Measurements from ENCODE around the gene LBR.

Gene LBR

GRCh38 chr1:225418598-225418997 lies 9.2 kb downstream of the LBR start:
- TF ChIP-seq ISL1 (CRISPR knock-in tag; IDR thresholded peaks at IDR 0.05) = no peak
- TF ChIP-seq ARNTL (CRISPR knock-in tag; IDR thresholded peaks at IDR 0.05; ENCODE audit: borderline replicate concordance, low read depth) = no peak
- no peak for TF ChIP-seq PPARA (CRISPR knock-in tag; IDR thresholded peaks at IDR 0.05; ENCODE audit: borderline replicate concordance)
- TF ChIP-seq ZNF565 (CRISPR knock-in tag; conservative IDR thresholded peaks at IDR 0.05; ENCODE audit: low read depth) = no peak
- no peak for TF ChIP-seq CREB5 (CRISPR knock-in tag; IDR thresholded peaks at IDR 0.05; ENCODE audit: low read depth)
- no peak for TF ChIP-seq GLIS3 (CRISPR knock-in tag; IDR thresholded peaks at IDR 0.05)
- no peak for TF ChIP-seq SNAI2 (CRISPR knock-in tag; IDR thresholded peaks at IDR 0.05)
- no peak for TF ChIP-seq ZNF8 (CRISPR knock-in tag; IDR thresholded peaks at IDR 0.05)
- no peak for TF ChIP-seq RARB (CRISPR knock-in tag; IDR thresholded peaks at IDR 0.05)
- no peak for TF ChIP-seq CSDC2 (CRISPR knock-in tag; IDR thresholded peaks at IDR 0.05)
- TF ChIP-seq ESRRG (CRISPR knock-in tag; IDR thresholded peaks at IDR 0.05) = no peak
- no peak for TF ChIP-seq CSRNP3 (CRISPR knock-in tag; IDR thresholded peaks at IDR 0.05)
- no peak for TF ChIP-seq TOX (CRISPR knock-in tag; IDR thresholded peaks at IDR 0.05; ENCODE audit: borderline replicate concordance)
- TF ChIP-seq TCF4 (CRISPR knock-in tag; IDR thresholded peaks at IDR 0.05; ENCODE audit: borderline replicate concordance) = no peak
- no peak for TF ChIP-seq ZFP3 (CRISPR knock-in tag; IDR thresholded peaks at IDR 0.05)
- TF ChIP-seq BACH2 (CRISPR knock-in tag; IDR thresholded peaks at IDR 0.05; ENCODE audit: borderline replicate concordance) = no peak
- no peak for TF ChIP-seq PATZ1 (CRISPR knock-in tag; IDR thresholded peaks at IDR 0.05; ENCODE audit: borderline replicate concordance)
- no peak for ATAC-seq

GRCh38 chr1:225418059-225418458 lies 9.8 kb downstream of the LBR start:
- no peak for ATAC-seq
- no peak for TF ChIP-seq ARNTL (CRISPR knock-in tag; IDR thresholded peaks at IDR 0.05; ENCODE audit: borderline replicate concordance, low read depth)
- no peak for TF ChIP-seq TOX (CRISPR knock-in tag; IDR thresholded peaks at IDR 0.05; ENCODE audit: borderline replicate concordance)
- TF ChIP-seq PPARA (CRISPR knock-in tag; IDR thresholded peaks at IDR 0.05; ENCODE audit: borderline replicate concordance) = no peak
- no peak for TF ChIP-seq RARB (CRISPR knock-in tag; IDR thresholded peaks at IDR 0.05)
- no peak for TF ChIP-seq TCF4 (CRISPR knock-in tag; IDR thresholded peaks at IDR 0.05; ENCODE audit: borderline replicate concordance)
- no peak for TF ChIP-seq GLIS3 (CRISPR knock-in tag; IDR thresholded peaks at IDR 0.05)
- TF ChIP-seq CSDC2 (CRISPR knock-in tag; IDR thresholded peaks at IDR 0.05) = no peak
- no peak for TF ChIP-seq ZNF70 (CRISPR knock-in tag; IDR thresholded peaks at IDR 0.05)
- TF ChIP-seq ZNF8 (CRISPR knock-in tag; IDR thresholded peaks at IDR 0.05) = no peak
- no peak for TF ChIP-seq POU6F1 (CRISPR knock-in tag; IDR thresholded peaks at IDR 0.05; ENCODE audit: borderline replicate concordance, low read depth)
- no peak for TF ChIP-seq BACH2 (CRISPR knock-in tag; IDR thresholded peaks at IDR 0.05; ENCODE audit: borderline replicate concordance)
- no peak for TF ChIP-seq ZFP30 (CRISPR knock-in tag; IDR thresholded peaks at IDR 0.05)
- no peak for TF ChIP-seq ZC3H10 (CRISPR knock-in tag; IDR thresholded peaks at IDR 0.05)
- no peak for TF ChIP-seq ISL1 (CRISPR knock-in tag; IDR thresholded peaks at IDR 0.05)
- TF ChIP-seq PATZ1 (CRISPR knock-in tag; IDR thresholded peaks at IDR 0.05; ENCODE audit: borderline replicate concordance) = no peak
- no peak for TF ChIP-seq CREB5 (CRISPR knock-in tag; IDR thresholded peaks at IDR 0.05; ENCODE audit: low read depth)
- no peak for TF ChIP-seq TSHZ2 (CRISPR knock-in tag; IDR thresholded peaks at IDR 0.05)
